ENCODE data around the gene ARHGAP6. TPM values are rescaled to one million over a fixed set of nuclear protein-coding genes. Genes with fewer than 3 reads are reported as not detected.

ARHGAP6 gene
- total and polyA plus RNA-seq, 2 of the 4 experiments (the other 2 are of a cell fraction): 1.4 to 1.8 TPM

- Histone ChIP-seq H4K8ac (ENCODE audit: low read depth in 2 of 2, low read length in 2 of 2) (no peak overlapping the region), H2AK5ac (ENCODE audit: low read depth, low read length) (no peak overlapping the region), H2AK9ac (replicated peaks; ENCODE audit: low read depth, low read length, poor library complexity) (no peak overlapping the region), H3K36me3 (ENCODE audit: control insufficient read depth, insufficient read depth, low read length) (no peaks in the 10 kb centered on the region), H3K9me3 (ENCODE audit: control insufficient read depth, insufficient read depth, low read length) (no peaks in the 10 kb centered on the region; the same call in 1 of the 2 replicates), H2BK15ac (ENCODE audit: low read depth, low read length) (no peak overlapping the region), H4K91ac (ENCODE audit: insufficient read depth, low read depth, low read length) (no peak overlapping the region), H3K27ac (ENCODE audit: insufficient read depth, low read length) (no peak overlapping the region), H3K4me2 (ENCODE audit: low read depth, low read length) (no peak overlapping the region), H2BK20ac (ENCODE audit: low read depth, low read length) (no peak overlapping the region), H3K27me3 (ENCODE audit: control insufficient read depth, insufficient read depth, low read length) (no peaks in the 10 kb centered on the region), H3K23ac (ENCODE audit: low read depth, low read length) (no peak overlapping the region), H3K18ac (ENCODE audit: low read depth, low read length) (no peak overlapping the region), H3K56ac (ENCODE audit: extremely low read depth, insufficient read depth, low read length) (no peak overlapping the region), H3K9ac (ENCODE audit: low read depth, low read length) (no peak overlapping the region), H3K9me1 (ENCODE audit: insufficient read depth, low read length) (no peaks in the 10 kb centered on the region), H3K14ac (replicated peaks; ENCODE audit: low read depth, low read length) (no peak overlapping the region; the same call in 1 of the 2 replicates), H3K79me1 (ENCODE audit: low read depth in 1 of 2, low read length in 2 of 2) (no peaks in the 10 kb centered on the region), H2BK5ac (ENCODE audit: low read depth, low read length, poor library complexity, severe bottlenecking) (no peak overlapping the region), H4K5ac (ENCODE audit: low read depth, low read length) (no peak overlapping the region), H3K4ac (ENCODE audit: low read depth, low read length) (no peak overlapping the region), H2BK120ac (ENCODE audit: low read depth, low read length) (no peak overlapping the region), H3K4me1 (ENCODE audit: control insufficient read depth, insufficient read depth, low read length) (no peaks in the 10 kb centered on the region), H3K4me3 (ENCODE audit: insufficient read depth, low read depth, low read length) (no peak overlapping the region), H2AFZ (replicated peaks; ENCODE audit: low read length, poor library complexity) (no peak overlapping the region), H4K20me1 (ENCODE audit: insufficient read depth, low read length) (no peaks in the 10 kb centered on the region)
- POLR2A ChIA-PET (ENCODE audit: unreplicated experiment): no interaction called here
- no TSS peak for BruUV-seq (replicated peaks)
- intact Hi-C loops (cut with micrococcal nuclease): no loop called here
- dilution Hi-C loops (cut with HindIII; ENCODE audit: low sequenced_read_pairs, unreplicated experiment): no loop called here
- no peak for DNase-seq
- in situ Hi-C loops (cut with MboI; ENCODE audit: low sequenced_read_pairs): no loop called here
- WGBS, 2 experiments (ENCODE audit: extremely low coverage in 2 of 2, insufficient read length in 1 of 2): 57% methylated on average over 1 of the region's 4 CpGs; no CpG with 5 or more reads in 1 of the 2 experiments
- ATAC-seq (ENCODE audit: low read depth): 0 out of 2 replicates have a peak, but pooled peaks have one; percentile 29
- CTCF ChIA-PET: interaction anchor here (0.6 kb wide), 1 partner anchor 323 kb away, joined by 5 read pairs; no protein-coding TSS in a partner anchor
- TF ChIP-seq CHD1 (IDR thresholded peaks at IDR 0.05; ENCODE audit: low read depth, low read length) (no peak), RFX5 (IDR thresholded peaks at IDR 0.05; ENCODE audit: low read depth, low read length) (no peak), CTCF (conservative IDR thresholded peaks at IDR 0.05; ENCODE audit: low read depth, low read length) (no peak), RAD21 (IDR thresholded peaks at IDR 0.05; ENCODE audit: low read length) (no peak), FOS (IDR thresholded peaks at IDR 0.05; ENCODE audit: low read depth, low read length) (no peak), NFE2L2 (IDR thresholded peaks at IDR 0.05; ENCODE audit: low read depth, low read length) (no peak), MXI1 (IDR thresholded peaks at IDR 0.05; ENCODE audit: borderline replicate concordance, low read depth, low read length) (no peak), SMC3 (IDR thresholded peaks at IDR 0.05; ENCODE audit: low read depth, low read length) (no peak), ELK1 (IDR thresholded peaks at IDR 0.05; ENCODE audit: borderline replicate concordance, low read depth, low read length) (no peak), CEBPB (IDR thresholded peaks at IDR 0.05; ENCODE audit: low read depth, low read length) (no peak), BHLHE40 (IDR thresholded peaks at IDR 0.05; ENCODE audit: low read depth, low read length) (no peak)
Measured at GRCh38 chrX:11540532-11541377, 125.0 kb downstream of the ARHGAP6 start.
